ENCODE data around the gene RAC3. TPM values are rescaled to one million over a fixed set of nuclear protein-coding genes. Genes with fewer than 3 reads are reported as not detected.

Gene RAC3
- total and polyA plus RNA-seq, 9 of the 15 experiments (the other 6 are each of a cell fraction or from before 2014, with no cell fraction given), result 0.23 to 292 (median 118) TPM

DNA sequence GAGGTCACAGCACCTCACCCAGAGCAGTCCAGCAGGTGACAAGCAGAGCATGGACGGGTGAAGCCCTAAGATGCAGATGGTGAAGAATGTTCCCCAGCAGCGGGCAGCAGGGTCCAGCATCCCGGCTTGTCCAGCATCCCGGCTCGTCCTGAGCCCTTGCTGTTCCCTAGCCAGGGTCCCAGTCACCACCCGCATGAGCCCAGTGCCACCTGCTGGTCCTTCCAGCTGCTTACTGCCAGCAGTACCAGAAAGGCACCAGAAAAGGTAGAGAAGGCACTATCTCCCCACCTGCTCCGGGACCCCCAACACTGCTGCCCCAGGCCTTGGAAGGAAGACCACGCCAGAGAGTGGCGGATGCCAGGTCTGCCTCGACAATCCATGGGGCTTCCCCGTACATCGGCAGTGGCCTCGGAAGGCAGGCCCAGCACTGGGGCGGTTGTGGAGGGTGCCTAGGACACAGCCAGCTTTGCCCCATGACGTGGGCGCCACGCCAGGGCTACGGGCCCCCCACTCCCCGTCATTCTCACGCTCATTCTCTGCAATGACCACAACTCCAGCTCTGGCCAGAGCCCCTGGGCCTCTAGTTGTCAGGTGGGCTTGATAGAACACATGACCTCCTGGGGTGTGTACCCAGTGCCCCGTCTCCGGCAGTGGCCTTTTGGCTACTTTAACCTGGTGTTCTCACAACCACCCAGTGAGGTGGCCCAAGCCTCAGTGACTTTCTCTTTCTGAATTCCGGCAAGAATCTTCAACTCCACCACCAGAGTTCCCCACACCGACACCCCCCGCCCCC, 10.2 kb upstream of the RAC3 start (continued):
- peak; percentile 53; the same call in 1 of the 2 replicates for TF ChIP-seq TCF3 (CRISPR knock-in tag; IDR thresholded peaks at IDR 0.05)
- no peak for TF ChIP-seq SMAD3 (CRISPR knock-in tag; conservative IDR thresholded peaks at IDR 0.05)
- TF ChIP-seq, protein P1, sequence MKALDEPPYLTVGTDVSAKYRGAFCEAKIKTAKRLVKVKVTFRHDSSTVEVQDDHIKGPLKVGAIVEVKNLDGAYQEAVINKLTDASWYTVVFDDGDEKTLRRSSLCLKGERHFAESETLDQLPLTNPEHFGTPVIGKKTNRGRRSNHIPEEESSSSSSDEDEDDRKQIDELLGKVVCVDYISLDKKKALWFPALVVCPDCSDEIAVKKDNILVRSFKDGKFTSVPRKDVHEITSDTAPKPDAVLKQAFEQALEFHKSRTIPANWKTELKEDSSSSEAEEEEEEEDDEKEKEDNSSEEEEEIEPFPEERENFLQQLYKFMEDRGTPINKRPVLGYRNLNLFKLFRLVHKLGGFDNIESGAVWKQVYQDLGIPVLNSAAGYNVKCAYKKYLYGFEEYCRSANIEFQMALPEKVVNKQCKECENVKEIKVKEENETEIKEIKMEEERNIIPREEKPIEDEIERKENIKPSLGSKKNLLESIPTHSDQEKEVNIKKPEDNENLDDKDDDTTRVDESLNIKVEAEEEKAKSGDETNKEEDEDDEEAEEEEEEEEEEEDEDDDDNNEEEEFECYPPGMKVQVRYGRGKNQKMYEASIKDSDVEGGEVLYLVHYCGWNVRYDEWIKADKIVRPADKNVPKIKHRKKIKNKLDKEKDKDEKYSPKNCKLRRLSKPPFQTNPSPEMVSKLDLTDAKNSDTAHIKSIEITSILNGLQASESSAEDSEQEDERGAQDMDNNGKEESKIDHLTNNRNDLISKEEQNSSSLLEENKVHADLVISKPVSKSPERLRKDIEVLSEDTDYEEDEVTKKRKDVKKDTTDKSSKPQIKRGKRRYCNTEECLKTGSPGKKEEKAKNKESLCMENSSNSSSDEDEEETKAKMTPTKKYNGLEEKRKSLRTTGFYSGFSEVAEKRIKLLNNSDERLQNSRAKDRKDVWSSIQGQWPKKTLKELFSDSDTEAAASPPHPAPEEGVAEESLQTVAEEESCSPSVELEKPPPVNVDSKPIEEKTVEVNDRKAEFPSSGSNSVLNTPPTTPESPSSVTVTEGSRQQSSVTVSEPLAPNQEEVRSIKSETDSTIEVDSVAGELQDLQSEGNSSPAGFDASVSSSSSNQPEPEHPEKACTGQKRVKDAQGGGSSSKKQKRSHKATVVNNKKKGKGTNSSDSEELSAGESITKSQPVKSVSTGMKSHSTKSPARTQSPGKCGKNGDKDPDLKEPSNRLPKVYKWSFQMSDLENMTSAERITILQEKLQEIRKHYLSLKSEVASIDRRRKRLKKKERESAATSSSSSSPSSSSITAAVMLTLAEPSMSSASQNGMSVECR (CRISPR knock-in tag; IDR thresholded peaks at IDR 0.05), result peak; percentile 59
- TF ChIP-seq BCOR (IDR thresholded peaks at IDR 0.05), result no peak
- TF ChIP-seq SMC3 (conservative IDR thresholded peaks at IDR 0.05; ENCODE audit: insufficient read depth, low read depth, low read length), result 0 out of 2 replicates have a peak, but pooled peaks have one; percentile 17
- TF ChIP-seq SIX5 (IDR thresholded peaks at IDR 0.05; ENCODE audit: borderline replicate concordance in 1 of 2, insufficient read depth in 1 of 2, low read depth in 1 of 2, low read length in 2 of 2), result no peak
- no peak for TF ChIP-seq SETDB1 (IDR thresholded peaks at IDR 0.05; ENCODE audit: low read length)
- TF ChIP-seq PKNOX1 (IDR thresholded peaks at IDR 0.05), result no peak
- 0 out of 2 replicates have a peak, but pooled peaks have one; percentile 37 for TF ChIP-seq CBFA2T2 (conservative IDR thresholded peaks at IDR 0.05)
- TF ChIP-seq ARID3B (CRISPR knock-in tag; IDR thresholded peaks at IDR 0.05; ENCODE audit: borderline replicate concordance), result no peak
- TF ChIP-seq TAL1 (IDR thresholded peaks at IDR 0.05), result no peak
- no peak for TF ChIP-seq NCOA1 (IDR thresholded peaks at IDR 0.05; ENCODE audit: low read depth)
- no peak for TF ChIP-seq TEAD4 (IDR thresholded peaks at IDR 0.05; ENCODE audit: low read length)
- no peak for TF ChIP-seq TEAD4 (CRISPR knock-in tag; IDR thresholded peaks at IDR 0.05; ENCODE audit: borderline replicate concordance)
- TF ChIP-seq PTRF (tag; IDR thresholded peaks at IDR 0.05), result no peak
- TF ChIP-seq, protein P2, sequence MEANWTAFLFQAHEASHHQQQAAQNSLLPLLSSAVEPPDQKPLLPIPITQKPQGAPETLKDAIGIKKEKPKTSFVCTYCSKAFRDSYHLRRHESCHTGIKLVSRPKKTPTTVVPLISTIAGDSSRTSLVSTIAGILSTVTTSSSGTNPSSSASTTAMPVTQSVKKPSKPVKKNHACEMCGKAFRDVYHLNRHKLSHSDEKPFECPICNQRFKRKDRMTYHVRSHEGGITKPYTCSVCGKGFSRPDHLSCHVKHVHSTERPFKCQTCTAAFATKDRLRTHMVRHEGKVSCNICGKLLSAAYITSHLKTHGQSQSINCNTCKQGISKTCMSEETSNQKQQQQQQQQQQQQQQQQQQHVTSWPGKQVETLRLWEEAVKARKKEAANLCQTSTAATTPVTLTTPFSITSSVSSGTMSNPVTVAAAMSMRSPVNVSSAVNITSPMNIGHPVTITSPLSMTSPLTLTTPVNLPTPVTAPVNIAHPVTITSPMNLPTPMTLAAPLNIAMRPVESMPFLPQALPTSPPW (CRISPR knock-in tag; IDR thresholded peaks at IDR 0.05), result peak; percentile 55; the same call in 1 of the 2 replicates

Data from K562 (cell line).